Nephron progenitor cell (in vitro differentiated cells): Measurements from ENCODE around the gene CLEC2L.

Experiments used
- DNase-seq: peaks from one replicate; pipeline ENCODE4 v3.0.0; 2021
- H3K27ac Mint-ChIP-seq: 2 replicates; pipeline ENCODE4 v1.8.0; 2021; ENCODE audit warnings: mild to moderate bottlenecking, moderate library complexity, mixed read lengths
- H3K27me3 Mint-ChIP-seq: 2 replicates; pipeline ENCODE4 v1.8.0; 2021; ENCODE audit warnings: mild to moderate bottlenecking, low read depth, mixed read lengths; ENCODE audit not compliant: poor library complexity
- H3K36me3 Mint-ChIP-seq: 2 replicates; pipeline ENCODE4 v1.8.0; 2021; ENCODE audit warnings: low read depth, mixed read lengths
- H3K4me1 Mint-ChIP-seq: 2 replicates; pipeline ENCODE4 v1.8.0; 2021; ENCODE audit warnings: mixed read lengths
- H3K4me3 Mint-ChIP-seq: 2 replicates; pipeline ENCODE4 v1.8.0; 2021; ENCODE audit warnings: mild to moderate bottlenecking, moderate library complexity, mixed read lengths
- H3K9me3 Mint-ChIP-seq: 2 replicates; pipeline ENCODE4 v1.8.0; 2021; ENCODE audit warnings: mild to moderate bottlenecking, moderate library complexity, mixed read lengths
- CTCF ChIP-seq: fragments of 200-600 bp; sonication (generic); IDR thresholded peaks from 2 replicates; pipeline ENCODE4 v1.5.0; 2021; ENCODE audit warnings: antibody characterized with exemption

CLEC2L gene

GRCh38 chr7:139534096-139534495, 10.6 kb downstream of the CLEC2L start:
- H3K36me3 Mint-ChIP-seq: no peaks in the 10 kb centered on the region
- H3K9me3 Mint-ChIP-seq: no peaks in the 10 kb centered on the region
- DNase-seq: no peak
- H3K4me1 Mint-ChIP-seq: no peaks in the 10 kb centered on the region
- no peak overlapping the region for H3K4me3 Mint-ChIP-seq
- TF ChIP-seq CTCF: no peak
- H3K27me3 Mint-ChIP-seq: peaks cover 28% of the 10 kb centered on the region
- no peak overlapping the region for H3K27ac Mint-ChIP-seq

DNA sequence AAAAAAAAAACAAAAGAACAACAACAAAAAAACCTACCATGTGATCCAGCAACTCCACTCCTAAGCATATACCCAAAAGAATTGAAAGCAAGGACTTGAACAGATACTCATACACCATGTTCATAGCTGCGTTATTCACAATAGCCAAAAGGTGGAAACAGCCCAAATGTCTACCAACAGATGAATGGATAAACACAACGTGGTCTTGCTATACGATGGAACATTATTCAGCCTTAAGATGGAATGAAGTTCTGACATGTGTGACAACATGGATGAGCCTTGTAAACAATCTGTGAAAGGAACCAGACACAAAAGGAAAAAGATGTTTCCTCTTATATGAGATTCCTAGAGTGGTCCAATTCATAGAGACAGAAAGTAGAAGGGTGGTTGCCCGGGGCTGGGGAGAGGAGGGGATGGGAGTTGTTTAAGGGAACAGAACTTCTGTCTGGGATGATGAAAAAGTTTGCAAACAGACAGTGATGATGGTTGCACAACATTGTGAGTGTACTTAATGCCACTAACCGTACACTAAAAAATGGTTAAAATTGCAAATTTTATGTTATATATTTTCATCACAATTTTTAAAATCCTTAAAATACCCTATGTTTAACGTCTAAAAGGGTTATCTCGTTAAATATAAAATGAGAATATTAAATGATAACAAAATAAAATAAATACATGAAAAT, 11.6 kb downstream of the CLEC2L start:
- H3K36me3 Mint-ChIP-seq: no peaks in the 10 kb centered on the region
- no peaks in the 10 kb centered on the region for H3K9me3 Mint-ChIP-seq
- no peak overlapping the region for H3K4me3 Mint-ChIP-seq
- peaks cover 30% of the 10 kb centered on the region for H3K27me3 Mint-ChIP-seq
- TF ChIP-seq CTCF: no peak
- H3K4me1 Mint-ChIP-seq: no peaks in the 10 kb centered on the region
- no peak for DNase-seq
- H3K27ac Mint-ChIP-seq: no peak overlapping the region

- Mint-ChIP-seq H3K9me3 (no peaks in the 10 kb centered on the region), H3K36me3 (no peaks in the 10 kb centered on the region), H3K27me3 (peaks cover 29% of the 10 kb centered on the region), H3K4me3 (no peak overlapping the region), H3K27ac (no peak overlapping the region), H3K4me1 (no peaks in the 10 kb centered on the region)
- DNase-seq: no peak
- TF ChIP-seq CTCF: no peak
These were observed 12.7 kb downstream of the CLEC2L start for GRCh38 chr7:139536152-139536551.

- peaks cover 30% of the 10 kb centered on the region for H3K27me3 Mint-ChIP-seq
- H3K4me3 Mint-ChIP-seq: no peak overlapping the region
- no peaks in the 10 kb centered on the region for H3K4me1 Mint-ChIP-seq
- H3K27ac Mint-ChIP-seq: no peak overlapping the region
- DNase-seq: no peak
- no peaks in the 10 kb centered on the region for H3K9me3 Mint-ChIP-seq
- TF ChIP-seq CTCF: no peak
- H3K36me3 Mint-ChIP-seq: no peaks in the 10 kb centered on the region
These were observed 15.6 kb downstream of the CLEC2L start for GRCh38 chr7:139538881-139539635.

DNA sequence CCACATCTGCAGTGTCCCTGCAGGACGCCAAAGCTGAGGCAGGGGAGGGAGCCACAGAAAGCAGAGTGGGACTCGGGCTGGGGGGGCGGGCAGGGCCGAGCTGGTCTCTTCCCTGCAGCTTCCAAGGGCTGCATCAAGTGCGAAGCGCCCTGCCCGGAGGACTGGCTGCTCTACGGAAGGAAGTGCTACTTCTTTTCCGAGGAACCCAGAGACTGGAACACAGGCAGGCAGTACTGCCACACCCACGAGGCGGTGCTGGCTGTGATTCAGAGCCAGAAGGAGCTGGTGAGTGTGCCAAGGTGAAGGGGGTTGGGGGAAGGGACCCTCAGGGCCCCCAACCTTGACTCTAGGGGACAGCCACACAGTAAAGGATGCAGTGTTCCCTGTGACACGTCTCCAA, 16.7 kb downstream of the CLEC2L start:
- no peak for DNase-seq
- no peak overlapping the region for H3K27ac Mint-ChIP-seq
- H3K36me3 Mint-ChIP-seq: no peaks in the 10 kb centered on the region
- no peaks in the 10 kb centered on the region for H3K9me3 Mint-ChIP-seq
- H3K4me3 Mint-ChIP-seq: no peak overlapping the region
- TF ChIP-seq CTCF: no peak
- peaks cover 26% of the 10 kb centered on the region for H3K27me3 Mint-ChIP-seq
- no peaks in the 10 kb centered on the region for H3K4me1 Mint-ChIP-seq
